Measurements from ENCODE around the gene CNTNAP2.
A peak's percentile ranks its signal among the peaks of the same experiment; 100 is the strongest.

Gene CNTNAP2

DNA sequence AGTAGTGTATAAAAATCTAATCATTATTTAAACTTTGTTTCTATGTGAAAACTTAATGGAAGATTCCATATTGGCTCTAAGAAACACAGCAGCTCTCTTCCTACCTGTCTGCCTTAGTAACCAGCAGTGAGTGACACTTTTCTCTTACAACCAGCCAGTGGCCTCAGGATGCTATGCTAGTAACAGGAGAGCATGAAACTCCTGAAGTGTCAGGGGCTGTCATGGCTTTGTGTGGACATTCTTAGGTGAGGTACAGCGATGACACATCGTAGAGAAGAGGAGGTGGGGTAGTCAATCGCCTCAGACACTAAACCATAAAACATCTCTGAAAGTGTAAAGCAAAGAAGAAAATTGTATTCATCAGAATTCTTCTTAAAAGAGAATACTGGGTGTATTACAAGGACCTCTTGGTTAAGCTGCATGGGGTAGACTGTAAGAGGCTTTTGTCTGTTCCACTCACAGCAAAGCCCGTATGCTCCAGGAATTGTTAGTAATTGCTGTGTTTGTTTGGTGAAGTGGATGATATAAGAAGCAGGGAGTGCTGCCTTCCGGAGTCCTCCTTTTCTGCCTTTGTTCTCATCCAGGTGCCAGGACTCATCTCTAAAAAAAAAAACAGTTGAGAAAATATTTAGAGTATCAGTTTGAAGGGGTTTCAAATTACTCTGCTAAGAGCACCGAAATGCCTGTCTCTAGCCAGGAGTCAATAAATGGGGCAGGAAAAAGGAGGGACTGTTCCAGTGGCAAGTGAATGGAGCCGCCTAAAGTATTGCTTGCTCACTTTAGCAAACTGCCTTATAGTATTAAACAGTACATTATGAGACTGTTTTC is 518.8 kb downstream of the CNTNAP2 start:
- peak; percentile 77 for DNase-seq

GRCh38 chr7:146636033-146636356 is 519.4 kb downstream of the CNTNAP2 start:
- DNase-seq: no peak

DNA sequence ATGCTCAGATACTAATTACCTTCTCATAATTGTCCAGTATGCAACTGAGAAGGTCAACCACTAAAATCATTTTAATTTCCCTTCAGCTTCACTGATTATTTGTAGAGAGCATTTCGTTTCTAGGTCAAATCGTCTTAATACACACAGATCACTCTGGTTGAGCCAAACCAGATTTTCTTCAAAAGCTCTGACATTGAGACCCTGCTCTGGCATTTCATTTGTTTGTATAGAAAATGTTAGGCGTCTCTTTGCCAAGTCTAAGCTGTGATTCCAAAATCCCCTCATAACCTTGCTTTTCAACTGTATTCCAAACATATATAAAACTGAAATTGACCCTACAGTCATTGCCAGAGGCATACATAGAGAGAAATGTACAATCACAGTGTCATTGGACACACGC is 520.0 kb downstream of the CNTNAP2 start:
- no peak for DNase-seq

DNA sequence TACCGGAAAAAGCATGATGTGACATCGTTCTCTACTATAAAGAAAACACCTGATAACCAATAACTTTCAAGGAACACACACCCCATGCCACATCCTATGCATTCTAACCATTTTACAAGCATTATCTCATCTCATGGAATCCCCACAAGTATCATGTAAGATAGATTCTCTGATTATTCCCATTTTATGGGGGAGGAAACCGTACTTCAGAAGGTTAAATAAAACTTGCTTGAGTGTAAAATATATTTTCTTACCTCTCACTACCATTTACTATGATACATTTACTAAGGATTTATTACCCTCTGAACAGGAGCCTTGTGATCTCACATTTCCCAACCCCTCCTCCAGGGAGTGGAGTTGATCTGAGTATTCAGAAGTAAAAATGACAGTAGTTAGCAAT is 522.7 kb downstream of the CNTNAP2 start:
- no peak for DNase-seq

DNA sequence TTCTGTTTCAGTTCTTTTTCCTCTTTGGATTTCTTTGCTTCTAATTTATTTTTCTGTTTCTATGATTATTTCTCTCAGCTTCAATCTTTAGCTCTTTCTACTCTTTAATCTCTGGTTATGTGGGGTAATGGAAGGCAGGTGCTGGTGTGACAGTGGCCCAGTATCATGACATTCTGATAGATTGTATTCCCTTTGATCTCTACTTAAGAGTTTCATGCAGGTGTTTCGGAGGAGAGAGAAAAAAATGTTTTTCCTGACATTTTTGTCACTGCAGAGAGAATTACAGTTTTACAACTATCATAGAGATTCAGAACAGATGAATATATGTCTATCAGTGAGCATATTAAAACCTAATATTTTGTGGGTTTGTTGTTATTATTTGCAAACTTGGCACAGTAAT is 524.9 kb downstream of the CNTNAP2 start:
- DNase-seq: no peak

DNA sequence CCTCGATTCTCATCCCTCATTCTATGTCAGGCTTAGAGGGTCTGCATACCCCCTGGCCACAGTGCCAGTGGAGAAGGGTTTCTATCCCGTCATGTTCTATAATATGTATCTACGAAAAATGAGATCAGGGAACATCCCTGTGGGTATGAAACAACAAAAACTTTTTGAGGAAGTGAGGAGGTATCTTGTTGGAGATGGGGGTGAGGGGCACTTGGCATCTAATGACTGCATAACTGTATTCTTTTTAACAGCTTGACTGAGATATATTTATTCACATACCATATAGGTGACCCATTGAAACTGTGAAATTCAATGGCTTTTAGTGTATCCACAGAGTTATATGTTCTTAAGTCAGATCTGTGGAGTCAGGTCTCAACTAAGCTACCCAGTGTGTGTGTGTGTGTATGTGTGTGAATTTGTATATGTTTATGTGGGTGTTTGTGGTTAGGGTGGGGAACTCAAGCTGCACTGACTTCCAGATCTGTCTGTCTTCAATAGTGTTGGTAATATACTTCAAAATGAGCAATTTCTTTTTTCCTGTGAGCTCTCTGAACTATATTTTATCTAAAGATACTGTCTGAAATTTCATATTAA is 528.9 kb downstream of the CNTNAP2 start:
- DNase-seq: no peak

GRCh38 chr7:146647445-146647844 is 530.8 kb downstream of the CNTNAP2 start:
- DNase-seq: no peak

DNA sequence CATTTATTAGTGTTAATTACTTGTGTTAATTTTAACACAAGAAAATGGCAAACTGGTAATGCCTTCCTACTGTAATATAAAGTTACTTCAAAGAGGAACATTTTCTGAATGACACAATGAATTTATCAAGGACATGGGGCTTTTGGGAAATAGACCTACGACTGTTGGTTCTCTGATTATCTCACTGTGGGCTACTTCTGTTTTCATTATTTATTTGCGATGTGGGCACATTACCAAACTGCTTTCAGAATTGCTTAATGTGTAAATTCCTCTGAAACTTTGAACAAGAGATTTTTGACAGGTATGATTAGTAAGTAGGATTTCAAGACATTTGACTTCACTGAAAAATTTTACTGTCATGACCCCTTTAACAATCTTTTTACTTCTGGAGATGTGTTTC is 535.6 kb downstream of the CNTNAP2 start:
- no peak for DNase-seq

- DNase-seq: no peak
These were observed 537.4 kb downstream of the CNTNAP2 start for GRCh38 chr7:146654048-146654447.

GRCh38 chr7:146655928-146656797 is 539.6 kb downstream of the CNTNAP2 start:
- peak; percentile 59 for DNase-seq

- DNase-seq: no peak
These were observed 540.4 kb downstream of the CNTNAP2 start for GRCh38 chr7:146656988-146657387.

DNA sequence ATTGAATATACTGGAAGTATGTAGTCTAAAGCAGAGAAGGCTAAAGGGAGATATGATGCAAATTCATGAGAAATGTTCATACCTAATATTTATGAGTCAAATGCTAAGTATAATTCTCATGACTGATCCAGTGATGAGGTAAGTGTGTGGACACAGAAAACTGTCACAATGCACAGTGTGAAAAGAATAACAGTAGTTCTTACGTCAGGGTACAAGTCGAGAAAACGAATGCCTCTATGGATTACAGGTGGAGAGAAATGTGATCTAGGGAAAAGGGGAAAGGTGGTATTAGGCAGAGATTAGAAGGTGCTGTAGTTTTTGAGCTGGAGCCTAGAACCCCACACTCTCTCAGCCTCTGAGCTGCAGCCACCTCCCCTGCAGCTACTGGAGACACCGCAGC is 542.0 kb downstream of the CNTNAP2 start:
- DNase-seq: no peak

- no peak for DNase-seq
These were observed 543.1 kb downstream of the CNTNAP2 start for GRCh38 chr7:146659732-146660131.

- DNase-seq: no peak
These were observed 544.2 kb downstream of the CNTNAP2 start for GRCh38 chr7:146660839-146661238.

GRCh38 chr7:146661435-146661834 is 544.8 kb downstream of the CNTNAP2 start:
- no peak for DNase-seq

GRCh38 chr7:146661929-146662328 is 545.3 kb downstream of the CNTNAP2 start:
- no peak for DNase-seq

DNA sequence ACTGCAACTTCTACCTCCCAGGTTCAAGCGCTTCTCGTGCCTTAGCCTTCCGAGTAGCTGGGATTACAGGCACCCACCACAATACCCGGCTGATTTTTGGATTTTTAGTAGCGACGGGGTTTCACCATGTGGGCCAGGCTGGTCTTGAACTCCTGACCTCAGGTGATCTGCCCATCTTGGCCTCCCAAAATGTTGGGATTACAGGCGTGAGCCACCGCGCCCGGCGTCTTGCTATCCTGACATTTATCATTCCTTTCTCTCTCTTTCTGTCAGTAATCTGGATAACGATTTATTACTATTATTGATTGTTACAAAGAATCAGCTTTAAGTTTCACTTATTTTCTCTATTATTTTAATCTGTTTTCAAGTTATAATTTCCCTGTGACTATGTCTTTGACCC is 548.4 kb downstream of the CNTNAP2 start:
- DNase-seq: no peak

DNA sequence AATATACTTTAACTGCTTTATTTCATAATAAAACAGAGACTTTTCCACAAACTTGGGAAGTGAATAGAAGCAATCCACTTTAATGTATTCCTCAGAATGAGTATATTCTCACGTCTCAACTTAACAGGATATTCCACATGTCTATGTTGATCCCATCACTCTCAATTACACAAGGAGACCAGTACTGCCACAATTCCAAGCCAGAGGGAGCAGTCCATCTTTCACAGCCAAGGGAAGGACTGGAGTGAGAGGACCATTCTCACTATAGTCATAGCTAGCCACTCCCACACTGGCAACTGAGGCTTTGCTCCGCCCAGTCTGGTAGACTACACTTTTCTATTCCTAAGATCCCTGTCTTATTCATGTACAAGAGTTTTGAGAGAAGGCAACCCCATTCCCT is 553.9 kb downstream of the CNTNAP2 start:
- DNase-seq: no peak

GRCh38 chr7:146681487-146681886 is 564.9 kb downstream of the CNTNAP2 start:
- no peak for DNase-seq

DNA sequence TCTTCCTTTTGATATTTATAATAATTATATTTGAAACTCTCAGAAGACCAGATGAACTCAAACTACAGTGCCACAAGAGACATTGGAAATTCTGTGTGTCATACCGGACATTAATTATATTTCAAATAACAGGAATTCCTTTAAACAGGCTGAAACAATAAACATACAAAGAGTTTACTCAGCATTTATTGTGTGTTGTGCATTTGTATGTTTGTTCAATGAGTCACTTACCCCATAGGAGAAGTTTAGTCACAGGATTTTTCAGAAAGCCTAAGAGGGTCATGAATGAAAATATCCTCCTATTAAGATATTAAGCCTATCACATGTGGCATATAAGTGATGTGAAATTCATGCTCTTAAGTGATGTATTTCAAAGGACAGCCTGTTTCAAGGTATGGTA is 566.8 kb downstream of the CNTNAP2 start:
- no peak for DNase-seq

DNA sequence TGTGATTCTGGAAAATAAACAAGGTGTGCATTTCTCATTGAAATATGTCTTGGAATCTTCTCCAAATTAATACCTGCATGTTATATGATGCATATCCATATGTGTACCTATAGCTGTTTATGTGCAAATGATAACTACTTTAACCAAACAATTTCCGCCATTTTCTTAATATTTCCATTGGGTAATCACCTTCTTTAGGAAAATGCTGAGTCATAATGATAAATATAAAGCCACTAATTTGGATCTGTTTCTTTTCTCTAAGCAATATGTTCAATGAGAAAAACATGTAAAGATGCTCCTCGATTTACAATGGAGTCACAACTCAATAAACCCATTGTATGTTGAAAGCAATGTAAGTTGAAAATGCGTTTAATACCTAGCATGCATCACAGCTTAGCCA is 574.4 kb downstream of the CNTNAP2 start:
- DNase-seq: no peak

DNA sequence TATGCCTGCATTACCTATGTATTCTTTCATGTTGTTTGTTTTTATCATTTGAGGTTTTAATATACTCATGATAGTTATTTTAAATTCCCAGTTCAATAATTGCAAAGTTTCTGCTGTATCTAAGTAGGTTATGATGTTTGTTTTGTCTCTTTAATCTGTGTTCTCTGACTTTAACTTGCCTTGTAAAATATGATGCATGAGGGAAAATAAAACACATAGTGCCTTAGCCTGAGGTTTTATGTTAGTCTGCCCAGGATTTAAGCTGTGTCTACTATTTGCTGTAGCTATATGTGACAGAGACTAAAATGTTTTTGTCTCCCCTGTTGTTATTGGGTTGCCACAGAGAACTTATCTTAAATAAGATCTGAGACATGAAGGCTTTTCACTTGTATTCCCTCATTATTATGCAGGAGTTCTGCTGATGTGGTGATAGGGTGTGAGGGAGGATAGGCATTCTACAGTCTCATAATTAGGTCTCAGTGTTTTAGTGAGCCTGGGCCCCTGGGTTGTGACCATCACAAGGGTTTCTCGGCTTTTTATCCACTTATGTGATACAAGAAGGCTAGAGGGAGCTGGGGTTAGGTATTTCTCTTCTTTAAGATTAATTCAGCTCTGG is 582.5 kb downstream of the CNTNAP2 start:
- DNase-seq: no peak

DNA sequence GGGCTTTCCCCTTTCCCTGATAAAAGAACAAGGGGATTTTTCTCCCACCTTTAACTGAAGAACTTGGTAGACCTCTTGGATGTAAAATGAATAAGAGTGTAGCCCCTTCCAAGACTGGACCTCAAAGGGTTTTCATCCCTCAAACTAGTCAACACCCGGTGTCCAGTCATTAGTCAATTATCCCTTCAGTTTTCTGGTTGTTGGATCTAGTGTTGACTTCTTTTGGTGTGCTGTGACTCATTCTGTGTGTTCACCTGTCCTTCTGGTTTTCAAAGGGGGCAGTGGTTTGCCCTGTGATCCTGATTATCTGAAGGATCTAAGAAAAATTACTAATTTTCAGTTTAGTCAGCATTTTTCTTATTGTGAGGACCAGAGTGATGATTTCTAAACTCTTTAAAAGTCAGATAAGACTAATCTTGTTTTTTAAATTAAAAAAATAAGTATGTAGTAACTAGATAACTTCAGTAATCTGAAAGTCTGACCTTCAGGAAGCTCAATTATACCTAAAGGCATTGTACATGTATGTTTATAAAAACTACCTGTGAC is 583.5 kb downstream of the CNTNAP2 start:
- no peak for DNase-seq

All from NCI-H510A (cell line).